NCI-H1092 (cell line): ENCODE results near the gene BIN1.

Experiments used
- DNase-seq: peaks from one replicate; lab custom pipeline; 2025; lab: John Stamatoyannopoulos, UW

BIN1 gene

GRCh38 chr2:127090281-127091120 is 16.5 kb downstream of the BIN1 start:
- no peak for DNase-seq

GRCh38 chr2:127089478-127090235 is 17.3 kb downstream of the BIN1 start:
- DNase-seq, result no peak

- no peak for DNase-seq
These were observed 18.2 kb downstream of the BIN1 start for GRCh38 chr2:127088706-127089105.

- no peak for DNase-seq
These were observed 19.0 kb downstream of the BIN1 start for GRCh38 chr2:127087791-127088495.

GRCh38 chr2:127086990-127087790 is 19.8 kb downstream of the BIN1 start:
- DNase-seq, result no peak

GRCh38 chr2:127085317-127085681 is 21.7 kb downstream of the BIN1 start:
- DNase-seq, result no peak

- DNase-seq, result no peak
These were observed 22.2 kb downstream of the BIN1 start for GRCh38 chr2:127084611-127085316.

GRCh38 chr2:127083819-127084503 is 23.0 kb downstream of the BIN1 start:
- no peak for DNase-seq

- no peak for DNase-seq
These were observed 24.0 kb downstream of the BIN1 start for GRCh38 chr2:127082974-127083373.

GRCh38 chr2:127081826-127082633 is 24.9 kb downstream of the BIN1 start:
- no peak for DNase-seq

- no peak for DNase-seq
These were observed 25.8 kb downstream of the BIN1 start for GRCh38 chr2:127080938-127081755.

GRCh38 chr2:127080226-127080937 is 26.6 kb downstream of the BIN1 start:
- no peak for DNase-seq

GRCh38 chr2:127079358-127079920 is 27.5 kb downstream of the BIN1 start:
- no peak for DNase-seq

GRCh38 chr2:127078666-127079270 is 28.2 kb downstream of the BIN1 start:
- DNase-seq, result no peak

GRCh38 chr2:127078028-127078427 is 28.9 kb downstream of the BIN1 start:
- DNase-seq, result no peak

GRCh38 chr2:127076924-127077323 is 30.0 kb downstream of the BIN1 start:
- no peak for DNase-seq

- no peak for DNase-seq
These were observed 30.7 kb downstream of the BIN1 start for GRCh38 chr2:127076290-127076689.
